Heart left ventricle (tissue), 16 donors: ENCODE results near the gene NANOS2. TPM values are rescaled to one million over a fixed set of nuclear protein-coding genes. Genes with fewer than 3 reads are reported as not detected.
"Not testable (repeated sequence)": the region's sequence is repeated elsewhere in the genome, so short reads cannot be mapped to it uniquely, and the experiment has no call there.

Source experiments
- ATAC-seq, 4 donors: fragments of 200-7000 bp; cut with Tn5 transposase; one replicate each; pipeline ENCODE4 v1.9.1; 2020 to 2022; ENCODE audit warnings: moderate library complexity in 4 of 4, mild to moderate bottlenecking in 3 of 4, moderate number of reproducible peaks in 1 of 4
- DNase-seq, 5 donors: peaks; one replicate each; pipeline ENCODE4 v3.0.0-alpha.2; 2020
- H3K27ac ChIP-seq, 12 donors: fragments of 200-600 bp; sonication (generic) in 4 of 12; one replicate each; pipeline versions ENCODE4 v1.5.0 to v1.8.0; 2016 to 2022; ENCODE audit warnings: mild to moderate bottlenecking in 2 of 12
- H3K27me3 ChIP-seq, 9 donors: fragments of 200-600 bp; sonication (generic) in 2 of 9; one replicate each; pipeline versions ENCODE4 v1.5.1 to v1.8.0; 2016 to 2022; ENCODE audit warnings: mild to moderate bottlenecking in 3 of 9
- H3K36me3 ChIP-seq, 9 donors: fragments of 200-600 bp; sonication (generic) in 2 of 9; one replicate each; pipeline versions ENCODE4 v1.5.0 to v1.8.0; 2018 to 2022; ENCODE audit warnings: mild to moderate bottlenecking in 2 of 9
- H3K4me1 ChIP-seq, 12 donors: fragments of 200-600 bp; sonication (generic) in 4 of 12; one replicate each; pipeline versions ENCODE4 v1.5.0 to v1.8.0; 2016 to 2022; ENCODE audit warnings: mild to moderate bottlenecking in 3 of 12
- H3K4me3 ChIP-seq, 12 donors: fragments of 200-600 bp; sonication (generic) in 4 of 12; one replicate each; pipeline versions ENCODE4 v1.5.0 to v1.8.0; 2017 to 2022; ENCODE audit warnings: mild to moderate bottlenecking in 9 of 12, moderate library complexity in 4 of 12
- H3K9me3 ChIP-seq, 12 donors: fragments of 200-600 bp; sonication (generic) in 4 of 12; one replicate each; pipeline versions ENCODE4 v1.5.0 to v1.8.0; 2016 to 2022; ENCODE audit warnings: mild to moderate bottlenecking in 1 of 12
- CTCF ChIP-seq, 12 donors: fragments of 200-600 bp; sonication (generic) in 4 of 12; IDR thresholded peaks; one replicate each; pipeline versions ENCODE4 v1.5.0 to v1.8.0; 2018 to 2022; ENCODE audit warnings: antibody characterized with exemption in 12 of 12, mild to moderate bottlenecking in 5 of 12
- POLR2A ChIP-seq, 2 donors: fragments of 450-650 bp; IDR thresholded peaks; one replicate each; pipeline ENCODE4 v1.6.1; 2017; ENCODE audit warnings: antibody characterized with exemption in 2 of 2, mild to moderate bottlenecking in 2 of 2, moderate library complexity in 2 of 2
- WGBS, 4 donors: extraction: QIAGEN DNeasy Blood & Tissue Kit in 2 of 4; methylation state at CpG; one replicate each; pipeline versions ENCODE4 v1.1.5 to v1.1.7; 2013 to 2018; 5-methylcytosine and 5-hydroxymethylcytosine counted together
- intact Hi-C, 10 donors: fragments of 100-400 bp; cut with DNase I; formaldehyde crosslinking; loops; one replicate each; pipeline versions ENCODE4 v1.11.1 to v1.14.2; 2022
- polyA plus RNA-seq, 2 donors: library from polyadenylated mRNA; stranded (reverse); fragments of 200-250 nt; gene quantifications; one replicate each; pipeline ENCODE4 v1.2.3, GENCODE V29; 2013
- total RNA-seq, 9 donors: library from RNA; depleted of rRNA in 2 of 9; stranded (reverse); fragments of >200 nt in 2 of 9; fragmentation: NEBNext Ultra II Directional in 3 of 9; extraction: Animal tissue kit (Norgen Biotek cat#: 25700) in 3 of 9; gene quantifications; one replicate each; pipeline versions ENCODE4 v1.1.0 to v1.2.4, GENCODE V29; 2016 to 2023
- donor health status: ischemic (EF 13 %, LVEDD 7.1; RV severe dilation, severe dysfunction).
- donor health status: healthy with polysubstance abuse.
- donor health status: DM: no; HTN: yes; CAD: no.
- donor health status: DM: no; HTN: no; CAD: no.
- donor health status: ischemic (EF 25% LVEDD 6.9; RV normal size, moderate dysfunction).
- donor health status: ischemic (EF 25% LVEDD 5.7; RV mildly dilated, moderate dysfunction).
- donor health status: healthy.
- donor health status: DM: yes; HTN: yes; CAD: no.
- donor health status: ischemic (EF 35%, LVEDD 5.7; RV mildly dilated, moderate dysfunction).
- donor health status: nonischemic (EF 11% LVEDD 7.7; RV severe dilation, severe dysfunction).
- donor health status: DM: yes; HTN: yes; CAD: no.
- donor health status: PGD.
- donor health status: ischemic (EF 29% LVEDD 5.4; RV normal size, mild dysfunction).
- donor health status: nonischemic (EF 23%, LVEDD 6.1; RV moderate dilation, normal function).

The NANOS2 gene
- total and polyA plus RNA-seq, 11 donors, result not detected

DNA sequence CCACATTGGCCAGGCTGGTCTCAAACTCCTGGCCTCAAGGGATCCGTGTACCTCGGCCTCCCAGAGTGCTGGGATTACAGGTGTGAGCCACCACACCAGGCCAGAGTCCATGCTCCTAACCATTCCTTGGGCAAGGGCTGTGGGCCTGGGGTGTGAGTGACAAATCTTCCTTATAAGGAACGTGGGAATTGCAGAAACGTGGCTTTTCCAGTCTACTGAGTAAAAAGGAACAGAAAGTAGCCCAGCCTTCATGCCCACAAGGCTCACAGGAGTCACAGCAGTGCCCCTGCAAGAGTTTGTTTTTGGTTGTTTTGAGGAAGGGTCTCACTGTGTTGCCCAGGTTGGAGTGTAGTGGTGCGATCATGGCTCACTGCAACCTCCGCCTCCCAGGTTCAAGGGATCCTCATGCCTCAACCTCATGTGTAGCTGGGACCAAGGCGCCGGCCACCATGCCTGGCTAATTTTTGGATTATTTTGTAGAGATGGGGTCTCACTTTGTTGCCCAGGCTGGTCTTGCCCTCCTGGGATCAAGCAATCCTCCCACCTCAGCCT, 17.2 kb downstream of the NANOS2 start:
- intact Hi-C loops, result no loop called here
- 86 to 96% (median 92%) methylated on average over 4 to 8 of the region's 8 CpGs for WGBS, 4 donors
- Histone ChIP-seq H3K4me3 (no peak overlapping the region), H3K27ac (no peak overlapping the region), H3K4me1 (peaks cover 3 to 20% (median 11%) of the 10 kb centered on the region in 12 donors), H3K27me3 (no peaks in the 10 kb centered on the region), H3K9me3 (no peaks in the 10 kb centered on the region), H3K36me3 (peaks cover 0 to 55% (median 35%) of the 10 kb centered on the region in 9 donors)
- ATAC-seq (no peak), DNase-seq (no peak)
- TF ChIP-seq POLR2A (IDR thresholded peaks at IDR 0.05), result no peak
- TF ChIP-seq CTCF (IDR thresholded peaks at IDR 0.05), result no peak

DNA sequence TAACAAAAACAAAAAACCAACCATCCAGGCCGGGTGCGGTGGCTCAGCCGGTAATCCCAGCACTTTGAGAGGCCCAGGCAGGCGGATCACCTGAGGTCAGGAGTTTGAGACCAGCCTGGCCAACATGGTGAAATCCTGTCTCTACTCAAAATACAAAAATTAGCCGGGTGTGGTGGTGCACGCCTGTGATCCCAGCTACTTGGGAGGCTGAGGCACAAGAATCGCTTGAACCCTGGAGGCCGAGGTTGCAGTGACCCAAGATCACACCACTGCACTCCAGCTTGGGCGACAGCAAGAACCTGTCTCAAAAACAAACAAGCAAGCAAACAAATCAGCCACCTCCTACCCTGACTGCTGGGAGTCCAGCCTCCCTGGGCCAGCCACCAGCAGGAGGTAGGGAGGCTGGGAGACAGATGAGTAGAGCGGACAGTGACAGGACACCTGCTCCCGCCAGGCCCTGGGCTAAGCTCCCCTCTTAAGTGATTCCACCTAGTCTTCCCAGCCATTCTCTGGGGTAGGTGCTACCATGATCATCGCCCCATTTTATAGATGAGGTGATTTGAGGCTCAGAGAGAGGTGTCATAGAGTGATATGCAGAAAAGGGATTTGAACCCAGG, 18.5 kb downstream of the NANOS2 start:
- H3K9me3 ChIP-seq, DNase-seq, H3K27me3 ChIP-seq, H3K27ac ChIP-seq, ATAC-seq, H3K4me3 ChIP-seq, intact Hi-C loops: not testable (repeated sequence)
- WGBS, 4 donors, result 96 to 97% (median 97%) methylated on average over 12 of the region's 12 CpGs
- Histone ChIP-seq H3K4me1 (peaks cover 1 to 12% (median 6%) of the 10 kb centered on the region in 12 donors), H3K36me3 (peaks cover 0 to 55% (median 35%) of the 10 kb centered on the region in 9 donors)

- peaks cover 0 to 53% (median 36%) of the 10 kb centered on the region in 9 donors for H3K36me3 ChIP-seq
- no peak for TF ChIP-seq CTCF (IDR thresholded peaks at IDR 0.05)
- TF ChIP-seq POLR2A (IDR thresholded peaks at IDR 0.05), result no peak
- H3K27me3 ChIP-seq, result no peaks in the 10 kb centered on the region
- H3K4me1 ChIP-seq, result peaks cover 0 to 7% (median 2%) of the 10 kb centered on the region in 12 donors
- no peak overlapping the region for H3K4me3 ChIP-seq
- intact Hi-C loops, result no loop called here
- no peak for ATAC-seq
- WGBS, 4 donors, result 79 to 87% (median 83%) methylated on average over 9 of the region's 9 CpGs
- H3K27ac ChIP-seq, result no peak overlapping the region
- no peaks in the 10 kb centered on the region for H3K9me3 ChIP-seq
- DNase-seq, result no peak
Observed at GRCh38 chr19:45895519-45895972, 19.0 kb downstream of the NANOS2 start.

DNA sequence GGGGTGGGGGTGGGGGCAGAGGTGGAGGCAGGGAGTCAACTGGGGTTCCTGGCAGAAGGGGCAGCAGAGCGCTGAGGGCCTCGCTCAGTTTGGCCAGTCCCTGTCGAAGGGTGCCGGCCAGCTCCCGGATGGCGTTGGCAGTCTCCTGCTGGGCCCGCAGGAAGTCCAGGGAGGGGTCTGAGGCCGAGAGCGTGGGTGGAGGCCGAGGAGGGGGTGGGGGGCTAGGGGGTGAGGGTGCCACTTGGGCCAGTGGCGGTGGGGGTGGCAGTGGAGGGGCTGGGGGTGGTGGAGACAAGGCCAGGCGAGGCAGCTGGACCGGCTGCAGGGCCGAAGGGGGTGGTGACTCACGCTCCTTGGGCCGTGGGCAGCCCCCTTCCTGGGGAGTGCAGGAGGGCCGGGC, 23.7 kb downstream of the NANOS2 start:
- ATAC-seq, result no peak
- WGBS, 4 donors, result 82 to 89% (median 86%) methylated on average over 11 to 17 of the region's 17 CpGs
- H3K4me3 ChIP-seq, result no peak overlapping the region

More for the DNA sequence above, 23.7 kb downstream of the NANOS2 start:
- Histone ChIP-seq H3K36me3 (peaks cover 0 to 23% (median 17%) of the 10 kb centered on the region in 9 donors), H3K4me1 (peaks cover 0 to 12% (median 4%) of the 10 kb centered on the region in 12 donors), H3K9me3 (no peaks in the 10 kb centered on the region), H3K27ac (no peak overlapping the region), H3K27me3 (no peaks in the 10 kb centered on the region)
- TF ChIP-seq POLR2A (IDR thresholded peaks at IDR 0.05), result no peak
- TF ChIP-seq CTCF (IDR thresholded peaks at IDR 0.05), result no peak
- DNase-seq, result no peak
- intact Hi-C loops, result no loop called here
